B cell (primary cell): ENCODE results near the gene SNX24. TPM values are rescaled to one million over a fixed set of nuclear protein-coding genes. Genes with fewer than 3 reads are reported as not detected.

Source experiments
- ATAC-seq: fragments of 200-7000 bp; cut with Tn5 transposase; one replicate; pipeline ENCODE4 v1.10.0; 2021; ENCODE audit warnings: low read depth, mild to moderate bottlenecking, moderate number of reproducible peaks, moderate library complexity
- CTCF ChIA-PET: fragments of 350-600 bp; sonication (Branson Sonifier 250); formaldehyde crosslinking; loops from one replicate; lab custom pipeline; 2021; ENCODE audit warnings: antibody characterized with exemption, inconsistent platforms; lab: Charles Lee
- POLR2A ChIA-PET: fragments of 350-600 bp; sonication (Branson Sonifier 250); formaldehyde crosslinking; loops from one replicate; lab custom pipeline; 2021; ENCODE audit warnings: antibody characterized with exemption; lab: Charles Lee
- DNase-seq: peaks from one replicate; pipeline ENCODE4 v3.0.0; 2013
- H2AFZ ChIP-seq: 2 replicates; pipeline ENCODE4 v1.6.1; 2012; ENCODE audit warnings: mild to moderate bottlenecking, low read depth, low read length; ENCODE audit not compliant: insufficient read depth, poor library complexity, severe bottlenecking
- H3K27ac ChIP-seq, 2 donors: 1 replicate in 1 of 2; 2 replicates in 1 of 2; pipeline ENCODE4 v1.5.1; 2012 to 2013; ENCODE audit warnings: low read length in 2 of 2, mild to moderate bottlenecking in 2 of 2, moderate library complexity in 1 of 2
- H3K27me3 ChIP-seq, 4 experiments: fragments of 200-600 bp in 1 of 4; sonication (generic) in 1 of 4; replicated peaks in 1 of 4; 1 replicate in 2 of 4; 2 replicates in 2 of 4; pipeline versions ENCODE4 v1.6.1 to v1.7.0; 2013 to 2016; ENCODE audit warnings: low read length in 3 of 4, mild to moderate bottlenecking in 2 of 4, mixed read lengths in 1 of 4, moderate library complexity in 1 of 4; ENCODE audit not compliant: insufficient read depth in 4 of 4, control insufficient read depth in 3 of 4; ENCODE audit errors: control extremely low read depth in 1 of 4
- H3K36me3 ChIP-seq, 2 experiments: replicated peaks in 1 of 2; 1 replicate in 1 of 2; 2 replicates in 1 of 2; pipeline versions ENCODE4 v1.6.1 to v1.7.1; 2013; ENCODE audit warnings: low read length in 1 of 2; ENCODE audit not compliant: insufficient read depth in 2 of 2, control insufficient read depth in 1 of 2; ENCODE audit errors: control extremely low read depth in 1 of 2, extremely low read depth in 1 of 2
- H3K4me1 ChIP-seq, 2 donors: fragments of 200-600 bp in 1 of 2; sonication (generic) in 1 of 2; 1 replicate in 1 of 2; 2 replicates in 1 of 2; pipeline versions ENCODE4 v1.5.1 to v1.6.1; 2013 to 2017; ENCODE audit warnings: low read length in 2 of 2; ENCODE audit not compliant: control insufficient read depth in 2 of 2, insufficient read depth in 2 of 2
- H3K4me2 ChIP-seq: replicated peaks from 2 replicates; pipeline ENCODE3; 2012; ENCODE audit warnings: mild to moderate bottlenecking, low read depth, low read length; ENCODE audit not compliant: poor library complexity, severe bottlenecking
- H3K4me3 ChIP-seq, 5 experiments: fragments of 200-600 bp in 1 of 5; sonication (generic) in 1 of 5; 1 replicate in 3 of 5; 2 replicates in 2 of 5; pipeline versions ENCODE4 v1.5.1 to v1.7.0; 2011 to 2016; ENCODE audit warnings: low read length in 4 of 5, mild to moderate bottlenecking in 4 of 5, low read depth in 2 of 5, control low read depth in 1 of 5, moderate library complexity in 1 of 5; ENCODE audit not compliant: insufficient read depth in 1 of 5; ENCODE audit errors: control extremely low read depth in 1 of 5, extremely low read depth in 1 of 5
- H3K79me2 ChIP-seq: fragments of 200-600 bp; sonication (generic); one replicate; pipeline ENCODE4 v1.6.0; 2016; ENCODE audit warnings: low read length; ENCODE audit not compliant: control insufficient read depth, insufficient read depth
- H3K9ac ChIP-seq: fragments of 200-600 bp; sonication (generic); 2 replicates; pipeline ENCODE4 v1.6.1; 2017; ENCODE audit warnings: mild to moderate bottlenecking, low read length, moderate library complexity
- H3K9me3 ChIP-seq, 3 donors: one replicate each; pipeline versions ENCODE4 v1.6.1 to v1.7.1; 2013; ENCODE audit warnings: low read length in 2 of 3; ENCODE audit not compliant: control insufficient read depth in 2 of 3, insufficient read depth in 1 of 3; ENCODE audit errors: control extremely low read depth in 1 of 3
- H4K20me1 ChIP-seq: 2 replicates; pipeline ENCODE4 v1.6.0; 2012; ENCODE audit warnings: mild to moderate bottlenecking, low read length; ENCODE audit not compliant: insufficient read depth, control insufficient read depth, poor library complexity, severe bottlenecking
- H3K27ac Mint-ChIP-seq: one replicate; pipeline ENCODE4 v1.8.0; 2021; ENCODE audit warnings: mixed read lengths
- H3K27me3 Mint-ChIP-seq: one replicate; pipeline ENCODE4 v1.8.0; 2021; ENCODE audit warnings: mixed read lengths
- H3K4me1 Mint-ChIP-seq: one replicate; pipeline ENCODE4 v1.8.0; 2021; ENCODE audit warnings: mixed read lengths
- H3K4me3 Mint-ChIP-seq: one replicate; pipeline ENCODE4 v1.8.0; 2021; ENCODE audit warnings: mixed read lengths
- H3K9me3 Mint-ChIP-seq: one replicate; pipeline ENCODE4 v1.8.0; 2022; ENCODE audit warnings: mixed read lengths; ENCODE audit not compliant: insufficient read depth
- EZH2 ChIP-seq: IDR thresholded peaks from 2 replicates; pipeline ENCODE4 v1.6.1; 2012; ENCODE audit warnings: borderline replicate concordance, low read depth, mild to moderate bottlenecking, moderate library complexity, low read length; ENCODE audit not compliant: insufficient read depth, poor library complexity, severe bottlenecking
- WGBS: methylation state at CpG from one replicate; pipeline ENCODE4 v1.1.5; 2013; ENCODE audit warnings: missing lambda C conversion rate; ENCODE audit not compliant: insufficient coverage; 5-methylcytosine and 5-hydroxymethylcytosine counted together
- intact Hi-C: fragments of 100-400 bp; cut with micrococcal nuclease; formaldehyde crosslinking; loops from one replicate; pipeline ENCODE4 v1.10.0; 2022
- polyA plus RNA-seq: library from polyadenylated mRNA; depleted of rRNA; stranded (reverse); fragments of >200 nt; gene quantifications from 2 replicates; pipeline ENCODE4 v1.2.3, GENCODE V29; 2012
- total RNA-seq, 2 donors: library from RNA; stranded (reverse); fragments of 120-200 nt in 1 of 2; gene quantifications; 1 replicate in 1 of 2; 2 replicates in 1 of 2; pipeline versions ENCODE4 v1.2.3 to v1.2.4, GENCODE V29; 2013 to 2022
- TF ChIP-seq, protein P1 (sequence below): fragments of 200-600 bp; IDR thresholded peaks from one replicate; pipeline ENCODE4 v1.8.0; 2022; ENCODE audit warnings: antibody characterized with exemption, mild to moderate bottlenecking

Gene SNX24
- total and polyA plus RNA-seq, 2 donors (not counting 1 experiment from before 2014, with no cell fraction given), result 1.1 to 9.3 TPM

DNA sequence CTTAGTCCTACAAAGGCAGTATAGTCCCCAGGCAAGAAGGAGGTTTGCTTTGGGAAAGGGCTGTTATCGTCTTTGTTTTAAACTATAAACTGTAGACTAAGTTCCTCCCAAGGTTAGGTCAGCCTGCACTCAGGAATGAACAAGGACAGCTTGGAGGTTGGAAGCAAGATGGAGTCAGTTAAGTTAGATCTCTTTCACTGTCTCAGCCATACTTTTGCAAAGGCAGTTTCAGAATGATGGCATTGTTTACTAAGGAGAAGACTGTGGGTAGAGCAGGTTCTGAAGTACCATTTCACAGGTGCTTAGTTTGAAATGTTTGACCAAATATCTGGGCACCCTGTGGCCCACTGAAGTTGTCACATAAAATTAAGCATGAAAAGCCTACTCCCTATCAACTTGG lies 19.4 kb downstream of the SNX24 start:
- Histone ChIP-seq H2AFZ (no peak overlapping the region), H3K27me3 (no peaks in the 10 kb centered on the region), H3K9me3 (no peaks in the 10 kb centered on the region), H3K4me3 (no peak overlapping the region), H3K36me3 (no peaks in the 10 kb centered on the region), H3K4me1 (no peaks in the 10 kb centered on the region), H3K79me2 (no peaks in the 10 kb centered on the region), H3K9ac (no peak overlapping the region), H3K27ac (no peak overlapping the region), H4K20me1 (no peaks in the 10 kb centered on the region), H3K4me2 (no peak overlapping the region)
- TF ChIP-seq EZH2, result no peak
- TF ChIP-seq, protein P1, sequence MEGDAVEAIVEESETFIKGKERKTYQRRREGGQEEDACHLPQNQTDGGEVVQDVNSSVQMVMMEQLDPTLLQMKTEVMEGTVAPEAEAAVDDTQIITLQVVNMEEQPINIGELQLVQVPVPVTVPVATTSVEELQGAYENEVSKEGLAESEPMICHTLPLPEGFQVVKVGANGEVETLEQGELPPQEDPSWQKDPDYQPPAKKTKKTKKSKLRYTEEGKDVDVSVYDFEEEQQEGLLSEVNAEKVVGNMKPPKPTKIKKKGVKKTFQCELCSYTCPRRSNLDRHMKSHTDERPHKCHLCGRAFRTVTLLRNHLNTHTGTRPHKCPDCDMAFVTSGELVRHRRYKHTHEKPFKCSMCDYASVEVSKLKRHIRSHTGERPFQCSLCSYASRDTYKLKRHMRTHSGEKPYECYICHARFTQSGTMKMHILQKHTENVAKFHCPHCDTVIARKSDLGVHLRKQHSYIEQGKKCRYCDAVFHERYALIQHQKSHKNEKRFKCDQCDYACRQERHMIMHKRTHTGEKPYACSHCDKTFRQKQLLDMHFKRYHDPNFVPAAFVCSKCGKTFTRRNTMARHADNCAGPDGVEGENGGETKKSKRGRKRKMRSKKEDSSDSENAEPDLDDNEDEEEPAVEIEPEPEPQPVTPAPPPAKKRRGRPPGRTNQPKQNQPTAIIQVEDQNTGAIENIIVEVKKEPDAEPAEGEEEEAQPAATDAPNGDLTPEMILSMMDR, result no peak
- CTCF ChIA-PET, result no interaction called here
- Mint-ChIP-seq H3K27ac (no peak overlapping the region), H3K27me3 (no peaks in the 10 kb centered on the region), H3K4me1 (no peaks in the 10 kb centered on the region), H3K9me3 (no peaks in the 10 kb centered on the region), H3K4me3 (no peak overlapping the region)
- WGBS, result 100% methylated on average over 1 of the region's 1 CpG
- ATAC-seq (no peak), DNase-seq (no peak)
- POLR2A ChIA-PET, result no interaction called here
- intact Hi-C loops, result no loop called here

DNA sequence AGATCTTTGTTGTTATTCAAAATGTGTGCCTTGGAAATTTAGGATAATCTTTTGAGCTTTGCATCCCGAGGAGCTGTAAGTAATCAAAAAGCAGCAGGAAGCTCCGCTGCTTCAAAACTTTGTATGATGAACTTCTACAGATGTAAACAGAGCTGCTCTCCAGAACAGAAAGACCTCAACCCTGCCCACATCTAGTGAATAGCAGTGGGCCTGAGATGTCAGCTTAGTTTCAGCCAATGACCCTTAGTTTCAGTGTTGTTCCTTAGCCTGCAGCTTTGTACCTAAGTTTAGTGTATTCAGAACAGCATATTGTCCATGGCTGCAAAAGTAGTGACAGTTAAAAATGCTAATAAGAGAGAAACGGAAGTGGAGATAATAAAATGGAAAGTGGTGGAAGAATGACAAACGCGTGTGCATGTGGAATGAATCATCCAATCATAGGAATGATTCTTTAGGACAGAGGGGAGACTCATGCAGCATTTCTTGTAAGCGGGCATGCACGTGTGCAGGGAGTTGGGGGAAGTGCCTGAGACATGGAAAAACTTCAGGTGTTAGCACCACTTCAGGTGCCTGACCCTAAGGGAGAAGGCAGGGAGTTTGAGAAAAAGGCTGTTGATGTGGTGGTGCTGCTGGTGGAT lies 24.9 kb downstream of the SNX24 start:
- Histone ChIP-seq H3K4me1 (no peaks in the 10 kb centered on the region), H3K36me3 (no peaks in the 10 kb centered on the region), H3K27me3 (no peaks in the 10 kb centered on the region), H3K9ac (no peak overlapping the region), H3K9me3 (no peaks in the 10 kb centered on the region), H4K20me1 (no peaks in the 10 kb centered on the region), H2AFZ (no peak overlapping the region), H3K27ac (no peak overlapping the region), H3K4me3 (no peak overlapping the region), H3K4me2 (no peak overlapping the region), H3K79me2 (no peaks in the 10 kb centered on the region)
- no peak for TF ChIP-seq EZH2
- TF ChIP-seq, protein P1, result no peak
- H3K9me3 Mint-ChIP-seq, result no peaks in the 10 kb centered on the region
- intact Hi-C loops, result no loop called here
- no peaks in the 10 kb centered on the region for H3K27me3 Mint-ChIP-seq
- H3K4me3 Mint-ChIP-seq, result no peak overlapping the region
- ChIA-PET CTCF (no interaction called here), POLR2A (no interaction called here)
- ATAC-seq (no peak), DNase-seq (no peak)
- no peak overlapping the region for H3K27ac Mint-ChIP-seq
- WGBS, result 95% methylated on average over 6 of the region's 7 CpGs
- H3K4me1 Mint-ChIP-seq, result no peaks in the 10 kb centered on the region
